ENCODE data around the gene TNS1. TPM values are rescaled to one million over a fixed set of nuclear protein-coding genes. Genes with fewer than 3 reads are reported as not detected.
"Not testable (repeated sequence)": the region's sequence is repeated elsewhere in the genome, so short reads cannot be mapped to it uniquely, and the experiment has no call there.

Gene TNS1
- total RNA-seq (ENCODE audit: low replicate concordance): 59.2 and 87.5 TPM in 2 replicates
- long read RNA-seq, partial matches to known transcripts: 3 of 18 reads
- long read RNA-seq, other reads (novel, unspliced or antisense): 15 of 18 reads

DNA sequence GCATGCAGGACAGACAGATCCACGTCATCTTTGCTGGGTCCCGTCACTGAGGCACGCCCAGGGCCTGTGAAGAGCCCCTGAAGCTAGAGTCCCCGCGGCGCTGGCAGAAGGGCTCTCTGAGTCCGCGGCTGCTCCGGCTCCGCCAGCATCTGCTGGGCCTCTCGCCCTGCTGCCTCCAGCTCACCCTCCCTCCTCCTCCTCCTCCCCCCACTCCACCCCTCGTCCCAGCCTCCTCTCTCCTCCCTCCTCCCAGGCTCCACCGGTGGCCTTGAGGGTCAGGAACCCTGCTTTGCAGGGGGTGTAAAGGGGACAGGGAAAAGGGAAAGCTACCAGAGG is at the start of gene TNS1:
Gene TNS1, minus strand, starts transcription at position 151 of the 336 bp plus-strand sequence. Its CDS starts 123 bp downstream, at position 28.
- peak within 1 kb of the TSS; percentile 87 for H3K4me3 Mint-ChIP-seq
- H3K27me3 Mint-ChIP-seq: peaks cover 22% of the 10 kb centered on the region
- peak within 1 kb of the TSS; percentile 84 for H3K27ac Mint-ChIP-seq
- H3K9me3 Mint-ChIP-seq: no peaks in the 10 kb centered on the region
- no peaks in the 10 kb centered on the region for H3K36me3 Mint-ChIP-seq
- TF ChIP-seq, protein P1, sequence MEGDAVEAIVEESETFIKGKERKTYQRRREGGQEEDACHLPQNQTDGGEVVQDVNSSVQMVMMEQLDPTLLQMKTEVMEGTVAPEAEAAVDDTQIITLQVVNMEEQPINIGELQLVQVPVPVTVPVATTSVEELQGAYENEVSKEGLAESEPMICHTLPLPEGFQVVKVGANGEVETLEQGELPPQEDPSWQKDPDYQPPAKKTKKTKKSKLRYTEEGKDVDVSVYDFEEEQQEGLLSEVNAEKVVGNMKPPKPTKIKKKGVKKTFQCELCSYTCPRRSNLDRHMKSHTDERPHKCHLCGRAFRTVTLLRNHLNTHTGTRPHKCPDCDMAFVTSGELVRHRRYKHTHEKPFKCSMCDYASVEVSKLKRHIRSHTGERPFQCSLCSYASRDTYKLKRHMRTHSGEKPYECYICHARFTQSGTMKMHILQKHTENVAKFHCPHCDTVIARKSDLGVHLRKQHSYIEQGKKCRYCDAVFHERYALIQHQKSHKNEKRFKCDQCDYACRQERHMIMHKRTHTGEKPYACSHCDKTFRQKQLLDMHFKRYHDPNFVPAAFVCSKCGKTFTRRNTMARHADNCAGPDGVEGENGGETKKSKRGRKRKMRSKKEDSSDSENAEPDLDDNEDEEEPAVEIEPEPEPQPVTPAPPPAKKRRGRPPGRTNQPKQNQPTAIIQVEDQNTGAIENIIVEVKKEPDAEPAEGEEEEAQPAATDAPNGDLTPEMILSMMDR (conservative IDR thresholded peaks at IDR 0.05): no peak
- no peak for DNase-seq (ENCODE audit: extremely low spot score, unreplicated experiment)
- H3K4me1 Mint-ChIP-seq (ENCODE audit: unreplicated experiment): peaks cover 51% of the 10 kb centered on the region

DNA sequence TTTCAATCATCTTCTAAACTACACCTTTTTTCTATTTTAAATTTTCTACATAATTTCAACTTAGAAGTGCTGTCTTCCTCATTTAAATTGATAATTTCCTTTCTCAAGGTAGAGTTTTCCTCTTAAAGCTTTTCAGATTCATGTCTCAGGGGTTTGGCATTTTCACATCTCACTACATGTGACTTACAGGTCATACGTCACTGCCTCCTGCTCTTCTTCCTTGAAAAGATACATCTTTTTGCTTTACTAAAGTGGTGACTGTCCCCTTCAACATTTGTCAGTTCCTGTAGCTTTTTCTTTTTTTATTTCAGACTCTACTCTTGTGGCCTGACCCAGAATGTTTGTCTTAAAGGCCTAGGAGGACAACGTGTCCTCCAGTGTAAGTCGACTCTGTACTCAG is 49.1 kb upstream of the TNS1 start:
- Mint-ChIP-seq H3K27ac (no peak overlapping the region), H3K36me3 (no peaks in the 10 kb centered on the region), H3K9me3 (no peaks in the 10 kb centered on the region), H3K4me3 (no peak overlapping the region), H3K27me3 (peaks cover 8% of the 10 kb centered on the region), H3K4me1 (ENCODE audit: unreplicated experiment) (no peaks in the 10 kb centered on the region)
- TF ChIP-seq, protein P1 (conservative IDR thresholded peaks at IDR 0.05): no peak
- DNase-seq (ENCODE audit: extremely low spot score, unreplicated experiment): no peak

DNA sequence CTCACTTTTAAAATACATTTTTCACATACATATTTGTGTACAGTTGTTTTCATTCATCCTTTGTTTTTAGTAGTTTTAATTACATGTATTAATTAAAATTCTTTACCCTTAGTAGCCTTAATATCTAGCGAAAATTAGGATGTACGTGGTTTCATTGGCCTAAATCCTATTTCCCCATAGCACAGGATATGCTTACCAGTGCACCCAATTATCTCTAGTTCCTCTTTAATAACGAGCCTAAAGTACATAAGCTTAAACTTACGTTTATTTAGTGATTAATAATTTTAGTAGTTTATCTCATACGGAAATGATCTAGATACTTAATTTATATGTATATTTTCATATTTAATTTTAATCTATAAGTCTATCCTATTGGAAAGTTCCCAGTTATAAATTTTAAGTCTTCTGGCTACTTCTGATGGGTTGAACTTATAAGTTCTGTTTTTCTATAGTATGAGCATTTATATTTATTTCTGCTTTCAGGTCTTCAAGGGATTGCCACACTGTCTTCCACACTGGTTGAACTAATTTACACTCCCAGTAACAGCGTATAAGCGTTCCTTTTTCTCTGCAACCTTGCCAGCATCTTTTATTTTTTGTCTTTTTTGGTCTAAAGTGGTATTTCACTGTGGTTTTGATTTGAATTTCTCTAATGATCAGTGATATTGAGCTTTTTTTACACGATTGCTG is 44.9 kb upstream of the TNS1 start:
- Mint-ChIP-seq H3K4me1 (ENCODE audit: unreplicated experiment) (no peaks in the 10 kb centered on the region), H3K4me3 (no peak overlapping the region), H3K36me3 (no peaks in the 10 kb centered on the region), H3K27ac (no peak overlapping the region), H3K9me3 (no peaks in the 10 kb centered on the region), H3K27me3 (peaks cover 11% of the 10 kb centered on the region)
- no peak for DNase-seq (ENCODE audit: extremely low spot score, unreplicated experiment)
- TF ChIP-seq, protein P1 (conservative IDR thresholded peaks at IDR 0.05): no peak

DNA sequence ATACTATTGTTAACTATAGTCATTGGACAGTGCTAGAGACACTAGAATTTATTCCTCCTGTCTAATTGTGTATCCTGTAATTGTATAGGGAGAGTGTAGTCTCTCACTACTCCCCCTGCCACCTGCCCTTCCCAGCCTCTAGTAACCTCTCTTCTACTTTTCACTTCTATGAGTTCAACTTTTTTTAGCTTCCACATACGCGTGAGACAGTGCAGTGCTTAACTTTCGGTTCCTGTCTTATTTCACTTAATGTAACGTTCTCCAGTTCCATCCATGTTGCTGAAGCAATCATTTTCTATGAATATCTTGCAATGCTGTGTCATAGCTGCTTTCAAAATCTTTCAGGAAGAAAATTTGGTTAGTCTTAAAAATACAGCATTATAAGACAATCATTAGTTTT is 43.4 kb upstream of the TNS1 start:
- Mint-ChIP-seq H3K36me3 (no peaks in the 10 kb centered on the region), H3K4me3 (no peak overlapping the region), H3K9me3 (no peaks in the 10 kb centered on the region), H3K4me1 (ENCODE audit: unreplicated experiment) (no peaks in the 10 kb centered on the region), H3K27ac (no peak overlapping the region), H3K27me3 (peaks cover 23% of the 10 kb centered on the region)
- TF ChIP-seq, protein P1 (conservative IDR thresholded peaks at IDR 0.05): no peak
- no peak for DNase-seq (ENCODE audit: extremely low spot score, unreplicated experiment)

DNA sequence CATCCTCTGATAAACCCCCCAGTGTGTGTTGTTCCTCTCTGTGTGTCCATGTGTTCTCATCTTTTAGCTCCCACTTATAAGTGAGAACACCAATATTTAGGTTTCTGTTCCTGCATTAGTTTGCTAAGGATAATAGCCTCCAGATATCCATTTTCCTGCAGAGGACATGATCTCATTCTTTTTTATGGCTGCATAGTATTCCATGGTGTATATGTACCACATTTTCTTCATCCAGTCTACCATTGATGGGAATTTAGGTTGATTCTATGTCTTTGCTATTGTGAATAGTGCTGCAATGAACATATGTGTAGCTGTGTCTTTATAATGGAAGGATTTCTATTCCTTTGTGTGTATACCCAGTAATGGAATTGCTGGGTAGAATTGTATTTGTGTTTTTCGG is 41.8 kb upstream of the TNS1 start:
- not testable (repeated sequence) for H3K27ac Mint-ChIP-seq; DNase-seq (ENCODE audit: extremely low spot score, unreplicated experiment)
- H3K27me3 Mint-ChIP-seq: peaks cover 40% of the 10 kb centered on the region

DNA sequence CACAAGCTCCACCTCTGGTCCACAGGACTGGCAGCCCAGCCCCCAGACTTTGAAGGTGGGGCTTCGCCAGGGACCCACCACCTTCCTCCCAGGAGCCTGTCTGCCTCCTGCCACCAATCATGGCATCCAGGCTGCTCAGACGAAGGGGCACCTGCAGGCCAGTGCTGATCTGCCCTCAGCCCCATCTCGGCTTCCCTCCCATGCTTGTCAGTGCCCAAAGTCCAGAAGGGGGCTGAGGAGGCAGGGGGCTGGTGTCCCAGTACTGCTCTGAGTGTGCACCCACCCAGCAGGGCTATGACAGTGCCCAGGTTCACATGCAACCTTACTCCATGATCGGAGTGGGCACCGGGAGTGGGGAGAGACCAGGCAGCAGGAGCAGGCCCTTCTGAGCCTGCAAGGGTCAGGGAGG is 40.9 kb upstream of the TNS1 start:
- TF ChIP-seq, protein P1 (conservative IDR thresholded peaks at IDR 0.05): no peak
- H3K4me1 Mint-ChIP-seq (ENCODE audit: unreplicated experiment): no peaks in the 10 kb centered on the region

More for the DNA sequence above, 41.8 kb upstream of the TNS1 start:
- H3K4me3 Mint-ChIP-seq; H3K4me1 Mint-ChIP-seq (ENCODE audit: unreplicated experiment); H3K9me3 Mint-ChIP-seq; H3K36me3 Mint-ChIP-seq: not testable (repeated sequence)

More for the DNA sequence above, 40.9 kb upstream of the TNS1 start:
- Mint-ChIP-seq H3K9me3 (no peaks in the 10 kb centered on the region), H3K4me3 (no peak overlapping the region), H3K27me3 (peaks cover 47% of the 10 kb centered on the region), H3K36me3 (no peaks in the 10 kb centered on the region), H3K27ac (no peak overlapping the region)
- DNase-seq (ENCODE audit: extremely low spot score, unreplicated experiment): no peak

Measured in type B pancreatic cell (in vitro differentiated cells).